HG02798 (cell line): ENCODE results near the gene POLD1.
"Not testable (repeated sequence)": the region's sequence is repeated elsewhere in the genome, so short reads cannot be mapped to it uniquely, and the experiment has no call there.

Experiments used
- ATAC-seq: cut with Tn5 transposase; IDR thresholded peaks from one replicate; pipeline ENCODE4 v1.9.1; 2021; ENCODE audit warnings: mild to moderate bottlenecking; ENCODE audit not compliant: unreplicated experiment, poor library complexity

The POLD1 gene

GRCh38 chr19:50383852-50384684 lies at the start of gene POLD1:
Gene POLD1 (plus strand): TSS chr19:50384347. CDS start chr19:50398852, 14,505 bp downstream.
- peak; percentile 93 for ATAC-seq

DNA sequence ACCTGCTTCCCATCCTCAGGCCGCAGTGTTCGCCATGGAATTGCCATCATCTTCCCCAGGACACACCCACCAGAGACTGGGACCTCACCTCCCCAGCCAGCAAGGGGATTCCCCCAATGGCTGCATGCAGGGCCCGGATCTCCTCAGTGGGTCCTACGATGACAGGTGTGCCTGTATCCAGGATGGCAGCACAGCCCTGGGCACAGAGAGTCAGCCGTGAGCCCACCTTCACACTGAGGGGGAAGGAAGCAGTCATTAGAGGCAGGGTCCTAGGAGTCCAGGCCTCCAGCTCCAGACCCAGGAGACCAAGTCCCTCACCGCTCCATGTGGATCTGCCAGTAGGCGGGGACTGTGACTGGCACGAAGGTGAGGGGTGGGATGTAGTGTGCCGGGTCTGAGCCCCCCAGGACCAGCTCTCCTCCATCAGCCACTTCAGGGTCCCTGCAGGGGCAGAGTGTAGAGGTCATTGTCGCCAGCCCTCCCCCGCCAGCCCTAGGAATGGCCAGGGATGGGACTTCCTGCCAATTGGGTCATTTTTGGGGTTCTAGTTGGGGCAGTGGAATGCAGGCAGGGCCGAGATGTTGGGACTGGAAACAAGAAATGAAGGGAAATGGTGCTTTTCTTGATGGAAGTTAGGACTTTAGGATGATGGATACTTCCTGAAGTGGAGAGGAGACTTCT lies 49.3 kb upstream of the POLD1 start:
- no peak for ATAC-seq

DNA sequence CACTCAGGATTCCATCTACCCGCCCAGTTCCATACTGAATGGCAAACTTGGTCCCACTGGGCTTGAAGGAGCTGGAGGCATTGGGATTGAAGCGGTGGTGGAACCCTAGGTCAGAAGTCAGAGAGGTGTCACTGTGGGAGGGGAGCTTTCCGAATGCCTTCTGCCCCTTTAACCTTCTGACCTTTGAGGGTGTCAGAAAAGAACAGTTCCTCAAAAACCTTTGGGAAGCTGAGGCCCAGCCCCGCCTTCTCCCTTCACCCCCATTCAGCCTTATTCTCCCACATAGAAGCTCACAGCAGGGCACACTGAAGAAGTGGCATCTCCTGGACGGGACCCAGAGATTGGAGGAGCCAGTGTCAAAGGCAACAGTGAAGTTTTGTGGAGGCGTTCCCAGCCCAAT lies 47.1 kb upstream of the POLD1 start:
- ATAC-seq = not testable (repeated sequence)

DNA sequence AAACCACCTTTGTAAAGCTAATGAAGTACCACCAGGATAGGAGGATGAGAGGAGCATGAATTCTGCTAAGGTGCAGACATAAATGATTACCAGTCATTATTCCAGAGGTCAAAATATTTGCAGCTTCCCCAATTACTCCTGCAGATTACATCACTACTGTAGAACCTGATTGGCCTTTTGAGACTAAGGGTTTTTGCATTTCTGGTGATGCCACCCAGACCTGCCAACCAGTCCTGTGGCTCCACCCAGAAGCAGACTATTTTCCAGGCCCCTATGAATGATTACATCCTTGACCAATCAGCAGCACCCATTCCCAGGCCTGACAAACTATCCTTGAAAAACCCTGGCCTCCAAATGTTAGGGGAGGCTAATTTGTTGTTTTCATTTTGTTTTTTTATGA lies 43.8 kb upstream of the POLD1 start:
- no peak for ATAC-seq

GRCh38 chr19:50341091-50341564 lies 43.0 kb upstream of the POLD1 start:
- peak; percentile 62 for ATAC-seq

GRCh38 chr19:50344661-50345318 lies 39.4 kb upstream of the POLD1 start:
- ATAC-seq = peak; percentile 41

DNA sequence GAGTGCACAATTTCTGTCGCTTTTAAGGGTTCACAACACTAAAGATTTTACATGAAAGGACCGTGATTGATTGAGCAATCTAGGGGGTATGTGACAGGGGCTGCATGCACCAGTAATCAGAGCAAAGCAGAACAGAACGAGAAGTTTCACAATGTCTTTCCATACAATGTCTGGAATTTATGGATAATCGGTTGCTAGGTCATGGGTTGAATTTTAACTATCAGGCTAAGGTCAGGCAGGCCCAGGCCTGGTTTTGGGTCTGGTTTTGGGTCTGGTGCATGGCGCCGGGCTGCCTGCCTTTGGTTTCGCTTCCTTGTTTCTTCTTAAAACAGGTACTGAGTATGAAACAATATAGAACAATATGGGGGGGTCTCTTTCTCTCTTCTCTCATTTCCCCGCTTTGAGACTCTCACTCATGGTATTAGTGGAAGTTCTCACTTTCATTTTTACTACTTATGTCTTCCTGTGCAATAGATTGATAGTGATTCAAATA lies 37.0 kb upstream of the POLD1 start:
- peak; percentile 56 for ATAC-seq

DNA sequence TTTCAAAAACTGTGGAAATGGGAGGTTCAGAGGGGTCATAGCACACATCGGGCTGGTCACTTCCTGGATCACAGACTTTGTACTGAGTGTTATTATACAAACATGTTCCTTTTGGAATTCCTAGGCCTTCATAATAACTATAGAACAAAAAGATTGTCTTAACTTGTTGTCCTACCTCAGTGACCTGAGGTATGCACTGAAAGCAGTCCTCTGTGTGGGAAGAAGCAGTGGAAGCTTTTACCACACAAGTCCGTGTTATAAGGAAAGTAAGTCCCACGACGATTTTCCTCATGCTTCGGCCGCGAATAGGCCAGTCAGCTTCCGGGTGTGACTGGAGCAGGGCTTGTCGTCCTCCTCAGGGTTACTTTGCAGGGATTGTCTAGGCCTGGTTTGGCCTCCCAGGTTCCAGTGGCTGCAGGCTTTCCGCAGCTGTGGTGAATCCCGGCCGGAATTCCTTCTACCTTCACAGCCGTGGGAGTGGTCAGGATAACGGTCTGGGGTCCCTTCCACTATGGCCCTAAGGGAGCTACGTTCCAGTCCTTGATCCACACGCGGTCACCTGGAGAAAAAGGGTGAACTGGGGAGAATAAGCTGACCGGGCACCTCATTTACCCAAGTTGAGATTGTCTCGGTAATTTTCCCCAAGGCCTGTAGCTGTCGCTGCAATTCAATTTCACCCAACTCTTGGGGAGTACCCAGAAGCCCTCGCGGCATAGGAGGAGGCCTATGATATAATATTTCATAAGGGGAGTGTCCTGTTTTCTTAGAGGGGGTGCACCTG lies 34.7 kb upstream of the POLD1 start:
- ATAC-seq = no peak

- no peak for ATAC-seq
Measured at GRCh38 chr19:50352242-50352641, 31.9 kb upstream of the POLD1 start.

- ATAC-seq = not testable (repeated sequence)
Measured at GRCh38 chr19:50353487-50353880, 30.7 kb upstream of the POLD1 start.

- ATAC-seq = no peak
Measured at GRCh38 chr19:50356691-50357177, 27.4 kb upstream of the POLD1 start.

- ATAC-seq = peak; percentile 63
Measured at GRCh38 chr19:50357178-50358100, 26.7 kb upstream of the POLD1 start.

- peak; percentile 56 for ATAC-seq
Measured at GRCh38 chr19:50358483-50359327, 25.4 kb upstream of the POLD1 start.

DNA sequence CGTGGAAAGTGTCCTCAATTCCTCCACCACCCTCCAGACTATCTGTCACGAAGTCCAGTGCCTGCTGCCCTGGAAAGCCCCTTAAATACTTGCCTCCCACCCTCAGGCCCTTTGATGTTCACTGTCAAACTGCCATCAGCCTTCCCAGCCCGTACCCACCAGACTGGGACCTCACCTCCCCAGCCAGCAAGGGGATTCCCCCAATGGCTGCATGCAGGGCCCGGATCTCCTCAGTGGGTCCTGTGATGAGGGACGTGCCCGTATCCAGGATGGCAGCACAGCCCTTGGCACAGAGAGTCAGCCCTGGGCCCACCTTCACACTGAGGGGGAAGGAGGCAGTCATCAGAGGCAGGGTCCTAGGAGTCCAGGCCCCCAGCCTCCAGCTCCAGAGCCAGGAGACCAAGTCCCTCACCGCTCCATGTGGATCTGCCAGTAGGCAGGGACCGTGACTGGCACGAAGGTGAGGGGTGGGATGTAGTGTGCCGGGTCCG lies 24.8 kb upstream of the POLD1 start:
- ATAC-seq = no peak

DNA sequence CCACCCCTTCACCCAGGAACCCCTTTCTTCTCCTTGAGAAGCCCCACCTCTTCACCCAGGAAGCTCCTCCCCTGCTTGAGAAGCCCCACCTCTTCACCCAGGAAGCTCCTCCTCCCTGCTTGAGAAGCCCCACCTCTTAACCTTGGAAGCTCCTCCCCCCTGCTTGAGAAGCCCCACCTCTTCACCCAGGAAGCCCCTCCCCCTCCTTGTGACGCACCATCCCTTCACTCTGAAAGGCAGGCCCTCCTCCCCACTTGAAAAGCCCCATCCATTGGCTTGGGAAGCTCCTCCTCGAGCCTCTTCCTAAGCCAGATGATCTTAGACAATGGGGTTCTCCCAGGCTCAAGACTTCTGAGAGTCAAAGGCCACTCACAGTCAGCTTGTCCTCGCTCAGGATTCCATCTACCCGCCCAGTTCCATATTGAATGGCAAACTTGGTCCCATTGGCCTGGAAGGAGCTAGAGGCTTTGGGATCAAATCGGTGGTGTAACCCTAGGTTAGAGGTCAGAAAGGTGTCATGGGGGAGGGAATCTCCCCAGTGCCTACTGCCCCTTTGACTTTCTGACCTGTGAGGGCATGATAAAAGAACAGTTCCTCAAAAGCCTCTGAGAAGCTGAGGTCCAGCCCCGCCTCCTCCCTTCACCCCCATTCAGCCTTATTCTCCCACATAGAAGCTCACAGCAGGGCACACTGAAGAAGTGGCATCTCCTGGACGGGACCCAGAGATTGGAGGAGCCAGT lies 22.7 kb upstream of the POLD1 start:
- no peak for ATAC-seq

DNA sequence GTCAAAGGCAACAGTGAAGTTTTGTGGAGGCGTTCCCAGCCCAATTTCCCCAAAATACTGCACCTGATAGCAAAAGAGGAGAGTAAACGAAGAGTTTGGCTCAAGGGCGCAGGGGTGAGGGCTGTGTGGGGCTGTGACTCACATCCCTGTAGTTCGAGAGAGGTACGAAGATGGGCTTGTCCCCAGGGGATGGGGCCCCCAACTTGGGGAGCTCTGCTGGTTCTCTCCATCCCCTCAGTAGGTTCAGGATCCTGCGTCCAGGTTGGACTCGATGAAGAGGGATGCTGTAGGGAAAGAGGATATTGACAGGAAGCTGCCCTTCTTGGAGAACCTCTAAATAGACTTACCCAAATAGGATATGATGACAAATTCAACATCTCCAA lies 22.1 kb upstream of the POLD1 start:
- no peak for ATAC-seq
